ENCODE measurements around the gene LRRFIP1. TPM values are rescaled to one million over a fixed set of nuclear protein-coding genes. Genes with fewer than 3 reads are reported as not detected.
A peak's percentile ranks its signal among the peaks of the same experiment; 100 is the strongest.
"Not testable (repeated sequence)": the region's sequence is repeated elsewhere in the genome, so short reads cannot be mapped to it uniquely, and the experiment has no call there.

Gene LRRFIP1
- total RNA-seq, 8 experiments from 2014 or later: 16.3 to 56.1 (median 29.5) TPM

DNA sequence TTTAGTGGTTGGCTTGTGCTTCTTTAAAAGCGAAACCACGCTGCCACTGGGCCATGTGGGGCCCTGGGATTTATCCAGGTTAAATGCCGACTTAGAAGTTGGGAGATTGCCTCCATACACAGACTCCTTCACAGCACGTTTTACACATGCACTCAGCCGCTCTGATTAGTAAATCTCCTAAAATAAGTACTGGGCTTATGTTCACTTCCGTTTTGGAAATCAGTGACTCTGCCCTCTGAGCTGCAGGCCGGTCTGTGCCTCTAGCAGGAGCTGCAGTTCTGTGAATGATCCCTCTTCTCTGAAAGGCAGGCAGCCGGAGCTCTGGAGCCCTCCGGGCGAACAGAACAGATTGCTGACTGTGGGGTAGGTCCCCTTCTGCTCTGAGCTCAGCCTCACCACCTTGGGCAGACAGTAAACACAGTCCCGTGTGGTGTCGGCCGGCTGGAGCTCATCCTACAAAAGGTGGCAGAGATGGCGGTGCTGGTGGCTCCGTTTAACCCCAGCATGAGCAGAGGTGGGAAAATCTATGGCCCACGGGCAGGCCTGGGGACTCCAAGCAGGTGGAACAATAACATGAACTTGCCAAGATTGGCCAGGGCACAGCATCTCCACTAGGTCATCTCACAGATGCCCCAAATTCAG, 27.1 kb upstream of the LRRFIP1 start:
- peaks cover 0 to under 1% of the 10 kb centered on the region in 2 donors for H3K4me1 ChIP-seq (replicated peaks in 1 of 2)
- no peak overlapping the region for H3K27ac ChIP-seq
- no peak overlapping the region for H3K4me3 ChIP-seq
- 17 to 100% (median 76%) methylated on average over 1 to 13 of the region's 16 CpGs; no CpG with 5 or more reads in 2 of the 10 experiments for WGBS, 10 experiments
- in situ Hi-C loops (cut with MboI; ENCODE audit: low pct_unique_long_range_greater_than_20kb in 2 of 9, low sequenced_read_pairs in 9 of 9, unreplicated experiment in 9 of 9): no loop called here
- ATAC-seq (replicated peaks in 6 of 8): peak in 3 of 8 experiments; percentile 75 to 89 (median 86)

GRCh38 chr2:237601453-237602116, 25.8 kb upstream of the LRRFIP1 start:
- 33 to 100% (median 86%) methylated on average over 1 to 7 of the region's 14 CpGs; no CpG with 5 or more reads in 3 of the 10 experiments for WGBS, 10 experiments
- ATAC-seq (replicated peaks in 6 of 8): no peak
- no peak overlapping the region for H3K4me3 ChIP-seq
- H3K4me1 ChIP-seq (replicated peaks in 1 of 2): no peaks in the 10 kb centered on the region
- in situ Hi-C loops (cut with MboI; ENCODE audit: low pct_unique_long_range_greater_than_20kb in 2 of 9, low sequenced_read_pairs in 9 of 9, unreplicated experiment in 9 of 9): no loop called here
- no peak overlapping the region for H3K27ac ChIP-seq

DNA sequence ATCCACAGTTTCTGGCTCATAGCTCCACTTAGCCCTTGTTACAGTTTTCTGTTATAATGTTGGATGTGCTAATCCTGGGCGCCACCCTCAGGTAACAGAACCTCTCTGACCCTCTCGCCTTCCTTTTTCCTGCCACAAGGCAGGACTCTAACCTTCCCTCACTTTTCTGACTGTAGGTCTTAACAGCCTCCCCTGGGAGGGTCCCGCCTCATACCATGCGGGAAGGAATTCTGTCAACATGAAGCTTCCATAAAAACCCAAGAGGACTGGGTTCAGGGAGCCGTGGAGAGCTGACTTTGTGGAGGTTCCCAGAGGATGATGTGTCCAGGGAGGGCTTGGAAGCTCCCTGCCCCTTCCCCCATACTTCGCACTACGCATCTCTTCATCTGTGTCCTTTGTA, 25.0 kb upstream of the LRRFIP1 start:
- in situ Hi-C loops (cut with MboI; ENCODE audit: low pct_unique_long_range_greater_than_20kb in 2 of 9, low sequenced_read_pairs in 9 of 9, unreplicated experiment in 9 of 9): no loop called here
- ATAC-seq (replicated peaks in 6 of 8): no peak
- 67 to 100% (median 87%) methylated on average over 1 to 5 of the region's 7 CpGs; no CpG with 5 or more reads in 2 of the 10 experiments for WGBS, 10 experiments

DNA sequence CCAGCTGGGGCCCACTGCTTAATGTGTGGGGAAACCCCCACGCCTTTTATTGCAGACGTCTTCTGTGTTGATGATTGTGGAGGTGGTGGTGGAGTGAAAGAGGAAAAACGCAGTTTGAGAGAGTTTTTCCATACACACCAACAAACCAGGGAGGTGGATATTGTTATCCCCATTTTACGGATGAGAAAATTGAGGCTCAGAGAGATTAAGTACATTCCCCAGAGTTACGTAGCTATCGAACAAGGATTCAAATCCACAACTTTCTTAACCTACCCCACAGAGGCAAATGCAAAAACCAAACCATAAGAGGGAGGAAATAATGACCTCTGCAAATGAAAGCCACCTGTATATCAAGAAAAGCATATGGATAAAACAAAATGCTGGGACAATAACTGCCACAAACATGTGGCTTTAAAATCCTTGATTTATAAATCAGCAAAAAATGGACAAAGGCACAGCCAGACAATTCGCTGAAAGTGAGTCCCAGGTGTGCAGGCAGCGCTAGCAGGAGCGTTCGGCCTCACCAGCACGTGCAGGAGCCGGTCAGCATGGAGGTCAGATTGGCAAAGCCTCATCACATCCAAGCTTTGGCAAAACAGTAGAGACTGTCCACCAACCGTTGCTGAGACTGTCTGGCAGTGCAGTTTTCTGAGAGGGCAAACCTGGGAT, 24.2 kb upstream of the LRRFIP1 start:
- no peak for ATAC-seq (replicated peaks in 6 of 8)
- Histone ChIP-seq H3K4me1 (replicated peaks in 1 of 2) (no peaks in the 10 kb centered on the region), H3K27ac (no peak overlapping the region), H3K4me3 (no peak overlapping the region)
- in situ Hi-C loops (cut with MboI; ENCODE audit: low pct_unique_long_range_greater_than_20kb in 2 of 9, low sequenced_read_pairs in 9 of 9, unreplicated experiment in 9 of 9): no loop called here
- 14 to 98% (median 92%) methylated on average over 1 to 12 of the region's 13 CpGs; no CpG with 5 or more reads in 1 of the 10 experiments for WGBS, 10 experiments

More for the DNA sequence above, 25.0 kb upstream of the LRRFIP1 start:
- H3K27ac ChIP-seq: no peak overlapping the region
- H3K4me3 ChIP-seq: no peak overlapping the region
- H3K4me1 ChIP-seq (replicated peaks in 1 of 2): no peaks in the 10 kb centered on the region

DNA sequence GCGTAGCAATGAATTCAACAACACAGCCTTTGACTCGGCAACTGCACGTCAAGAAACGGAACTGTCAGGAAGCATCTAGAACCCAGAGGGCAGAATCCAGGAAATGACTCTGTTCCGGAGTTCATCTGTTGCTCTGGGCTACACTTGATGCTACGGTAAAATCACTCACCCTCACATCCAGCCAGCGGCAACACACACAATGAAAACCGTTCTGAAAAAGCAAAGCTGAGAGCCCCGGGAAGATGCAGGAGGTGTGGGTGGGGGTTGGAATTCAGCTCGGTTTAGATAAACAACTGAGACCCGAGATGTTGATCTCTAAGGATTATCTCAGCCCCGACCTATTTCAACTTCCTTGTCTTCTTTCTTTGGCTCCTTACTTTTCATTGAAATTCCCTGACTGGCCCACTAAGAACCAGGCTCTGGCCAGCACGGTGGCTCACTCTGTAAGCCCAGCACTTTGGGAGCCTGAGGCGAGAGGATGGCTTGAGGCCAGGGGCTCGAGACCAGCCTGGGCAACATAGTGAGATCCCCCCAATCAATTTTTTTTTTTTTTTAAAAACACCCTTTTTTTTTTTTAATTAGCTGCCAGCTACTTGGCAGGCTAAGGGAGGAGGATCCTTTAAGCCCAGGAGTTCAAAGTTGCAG, 23.5 kb upstream of the LRRFIP1 start:
- H3K4me3 ChIP-seq: no peak overlapping the region
- H3K4me1 ChIP-seq (replicated peaks in 1 of 2): no peaks in the 10 kb centered on the region
- WGBS, 10 experiments: 17 to 69% (median 41%) methylated on average over 1 to 11 of the region's 15 CpGs
- in situ Hi-C loops (cut with MboI; ENCODE audit: low pct_unique_long_range_greater_than_20kb in 2 of 9, low sequenced_read_pairs in 9 of 9, unreplicated experiment in 9 of 9): no loop called here
- H3K27ac ChIP-seq: no peak overlapping the region
- peak in 3 of 8 experiments; percentile 17 to 84 (median 39) for ATAC-seq (replicated peaks in 6 of 8)

- WGBS, 10 experiments: 69 to 100% (median 91%) methylated on average over 3 to 11 of the region's 11 CpGs; no CpG with 5 or more reads in 5 of the 10 experiments
- ATAC-seq (replicated peaks in 6 of 8): no peak
- H3K4me3 ChIP-seq: no peak overlapping the region
- no peak overlapping the region for H3K27ac ChIP-seq
- in situ Hi-C loops (cut with MboI; ENCODE audit: low pct_unique_long_range_greater_than_20kb in 2 of 9, low sequenced_read_pairs in 9 of 9, unreplicated experiment in 9 of 9): no loop called here
- H3K4me1 ChIP-seq (replicated peaks in 1 of 2): no peaks in the 10 kb centered on the region
Observed at GRCh38 chr2:237604391-237604790, 23.0 kb upstream of the LRRFIP1 start.

GRCh38 chr2:237604960-237605359, 22.4 kb upstream of the LRRFIP1 start:
- peak in 1 of 8 experiments; percentile 45 for ATAC-seq (replicated peaks in 6 of 8)
- Histone ChIP-seq H3K4me3 (no peak overlapping the region), H3K27ac (no peak overlapping the region), H3K4me1 (replicated peaks in 1 of 2) (no peaks in the 10 kb centered on the region)
- in situ Hi-C loops (cut with MboI; ENCODE audit: low pct_unique_long_range_greater_than_20kb in 2 of 9, low sequenced_read_pairs in 9 of 9, unreplicated experiment in 9 of 9): no loop called here
- WGBS, 10 experiments: 67 to 100% (median 93%) methylated on average over 1 to 7 of the region's 9 CpGs; no CpG with 5 or more reads in 2 of the 10 experiments

- ATAC-seq (replicated peaks in 6 of 8); in situ Hi-C loops (cut with MboI; ENCODE audit: low pct_unique_long_range_greater_than_20kb in 2 of 9, low sequenced_read_pairs in 9 of 9, unreplicated experiment in 9 of 9); H3K27ac ChIP-seq; H3K4me3 ChIP-seq; H3K4me1 ChIP-seq (replicated peaks in 1 of 2): not testable (repeated sequence)
- 70 to 83% (median 80%) methylated on average over 1 to 2 of the region's 4 CpGs; no CpG with 5 or more reads in 7 of the 10 experiments for WGBS, 10 experiments
Observed at GRCh38 chr2:237606522-237606921, 20.9 kb upstream of the LRRFIP1 start.

- in situ Hi-C loops (cut with MboI; ENCODE audit: low pct_unique_long_range_greater_than_20kb in 2 of 9, low sequenced_read_pairs in 9 of 9, unreplicated experiment in 9 of 9): no loop called here
- H3K4me3 ChIP-seq: no peak overlapping the region
- no peak for ATAC-seq (replicated peaks in 6 of 8)
- H3K4me1 ChIP-seq (replicated peaks in 1 of 2): no peaks in the 10 kb centered on the region
- H3K27ac ChIP-seq: no peak overlapping the region
- WGBS, 10 experiments: 90 to 100% (median 94%) methylated on average over 1 to 7 of the region's 10 CpGs; no CpG with 5 or more reads in 5 of the 10 experiments
Observed at GRCh38 chr2:237612527-237613357, 14.6 kb upstream of the LRRFIP1 start.

DNA sequence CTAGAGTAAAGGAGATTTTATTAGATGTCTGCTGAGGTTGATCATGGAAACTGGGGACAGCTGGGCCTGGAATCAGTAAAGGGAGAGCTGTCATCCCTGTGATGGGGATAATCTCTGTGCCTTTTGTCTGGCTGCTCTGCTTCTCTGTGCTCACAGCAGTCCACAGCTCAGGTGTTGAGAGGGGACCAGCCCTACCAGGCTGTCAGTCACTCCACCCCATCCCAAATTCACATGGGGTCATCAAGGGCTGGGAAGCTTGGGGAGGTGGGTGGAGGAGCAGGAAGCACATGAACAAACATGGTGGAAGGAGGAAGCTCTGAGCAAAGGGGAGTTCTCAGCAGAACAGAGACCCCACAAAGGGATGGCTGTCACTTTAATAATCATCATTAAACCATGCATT, 13.7 kb upstream of the LRRFIP1 start:
- Histone ChIP-seq H3K27ac (no peak overlapping the region), H3K4me1 (replicated peaks in 1 of 2) (no peaks in the 10 kb centered on the region), H3K4me3 (no peak overlapping the region)
- in situ Hi-C loops (cut with MboI; ENCODE audit: low pct_unique_long_range_greater_than_20kb in 2 of 9, low sequenced_read_pairs in 9 of 9, unreplicated experiment in 9 of 9): no loop called here
- ATAC-seq (replicated peaks in 6 of 8): no peak

DNA sequence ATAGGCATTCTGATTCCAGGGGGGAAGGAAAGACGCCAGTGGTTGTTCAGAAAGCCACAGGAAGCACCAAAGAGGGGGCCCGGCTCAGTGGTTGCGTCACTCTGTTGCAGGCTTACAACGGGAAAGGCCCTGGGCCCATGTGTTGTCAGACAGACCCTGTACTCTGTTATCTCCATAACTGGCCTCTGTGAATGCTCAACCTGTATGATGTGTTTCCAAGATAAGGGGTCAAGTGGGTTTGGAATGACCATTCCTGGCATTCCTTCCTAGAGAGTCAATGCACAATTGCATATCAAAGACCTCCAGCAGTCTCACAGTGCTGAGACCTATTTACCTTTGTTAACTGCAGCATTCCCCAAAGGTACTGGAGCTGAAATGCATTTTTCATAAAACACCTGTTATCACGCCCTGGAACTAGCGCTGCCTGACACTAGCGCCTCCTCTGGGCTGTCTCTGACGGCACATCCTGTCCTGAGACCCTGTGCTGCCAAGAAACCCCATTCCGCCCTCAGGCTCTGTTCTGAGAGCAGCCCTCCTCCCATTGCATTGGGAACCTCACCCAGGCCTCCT, 13.2 kb upstream of the LRRFIP1 start:
- Histone ChIP-seq H3K27ac (no peak overlapping the region), H3K4me3 (no peak overlapping the region), H3K4me1 (replicated peaks in 1 of 2) (no peaks in the 10 kb centered on the region)
- in situ Hi-C loops (cut with MboI; ENCODE audit: low pct_unique_long_range_greater_than_20kb in 2 of 9, low sequenced_read_pairs in 9 of 9, unreplicated experiment in 9 of 9): no loop called here
- 53 to 96% (median 67%) methylated on average over 1 to 8 of the region's 9 CpGs; no CpG with 5 or more reads in 1 of the 10 experiments for WGBS, 10 experiments
- ATAC-seq (replicated peaks in 6 of 8): no peak

DNA sequence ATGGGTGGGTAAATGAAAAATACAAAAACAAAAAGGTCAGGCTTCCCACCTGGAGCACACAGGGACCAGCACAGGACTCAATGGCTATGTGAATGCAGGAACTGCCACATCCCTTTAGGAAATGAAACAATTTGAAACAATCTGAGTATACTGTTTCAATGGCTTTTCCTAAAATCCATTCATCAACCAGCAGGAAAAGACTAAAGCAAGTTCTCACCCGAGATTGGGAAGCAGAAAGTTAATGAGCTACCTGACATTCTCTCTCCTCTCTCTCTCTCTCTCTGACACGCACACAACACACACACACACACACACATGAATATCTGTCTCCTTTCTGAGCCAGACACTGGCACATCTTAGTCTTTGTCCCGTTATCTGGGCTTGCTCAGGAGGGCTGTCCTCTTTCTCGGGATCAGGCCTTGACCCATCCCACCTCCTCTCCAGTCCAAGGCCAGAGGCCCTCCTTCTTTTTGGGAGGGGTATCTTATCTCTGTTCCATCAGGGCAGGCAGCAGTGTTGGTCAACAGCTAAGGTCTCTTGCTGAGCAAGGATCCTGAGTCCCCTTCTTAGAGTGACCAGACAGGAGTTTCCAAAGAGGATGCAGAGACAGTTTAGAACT, 11.6 kb upstream of the LRRFIP1 start:
- no peak for ATAC-seq (replicated peaks in 6 of 8)
- no peaks in the 10 kb centered on the region for H3K4me1 ChIP-seq (replicated peaks in 1 of 2)
- in situ Hi-C loops (cut with MboI; ENCODE audit: low pct_unique_long_range_greater_than_20kb in 2 of 9, low sequenced_read_pairs in 9 of 9, unreplicated experiment in 9 of 9): no loop called here
- WGBS, 10 experiments: 0 to 86% (median 61%) methylated on average over 1 to 3 of the region's 4 CpGs; no CpG with 5 or more reads in 4 of the 10 experiments
- no peak overlapping the region for H3K4me3 ChIP-seq
- H3K27ac ChIP-seq: no peak overlapping the region
